GM18909 (cell line): ENCODE measurements around the gene VSX1.
A peak's percentile ranks its signal among the peaks of the same experiment; 100 is the strongest.

Experiments used
- ATAC-seq: cut with Tn5 transposase; IDR thresholded peaks from one replicate; pipeline ENCODE4 v1.9.1; 2021; ENCODE audit warnings: mild to moderate bottlenecking; ENCODE audit not compliant: unreplicated experiment, poor library complexity

Gene VSX1

DNA sequence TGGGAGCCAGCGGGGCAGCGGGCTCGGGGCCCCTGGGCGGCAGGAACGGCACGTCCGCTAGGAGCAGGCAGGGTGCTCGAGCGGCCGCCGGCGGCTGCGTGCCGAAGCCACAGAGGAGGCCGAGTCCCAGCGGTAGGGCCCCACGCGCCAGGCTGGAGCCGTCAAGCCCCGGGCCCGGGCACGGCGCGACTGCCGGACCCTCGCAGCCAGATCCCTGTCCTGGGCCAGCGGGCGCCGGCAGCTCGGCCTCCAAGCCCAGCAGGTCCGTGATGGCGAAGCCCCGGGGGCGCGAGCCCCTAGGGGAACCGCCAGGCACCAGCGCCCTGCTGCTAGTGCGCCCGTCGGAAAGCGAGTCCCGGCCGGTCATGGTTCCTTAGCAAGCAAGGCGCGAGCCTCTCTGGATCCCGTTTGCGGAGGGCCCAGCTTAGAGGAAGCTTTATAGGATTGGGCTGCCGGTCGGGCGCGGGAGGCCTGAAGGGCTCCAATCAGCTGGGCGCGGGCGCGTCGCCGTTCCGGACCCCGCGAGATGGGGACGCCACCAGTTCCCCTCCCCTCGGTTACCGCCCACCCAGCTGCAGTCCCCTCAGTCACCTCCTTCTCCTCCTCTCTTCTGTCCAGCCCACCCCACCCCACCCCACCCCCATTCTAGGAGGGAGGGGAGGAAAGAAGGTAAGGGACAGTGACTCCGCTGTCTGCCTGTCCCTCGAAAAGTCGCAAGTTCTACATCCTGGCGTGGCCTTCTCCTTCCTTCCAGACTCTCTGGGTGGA is at the start of gene VSX1:
VSX1 (minus strand) TSS at position 412 of the 768 bp plus-strand sequence; CDS start at position 367, 45 bp downstream.
- no peak for ATAC-seq

DNA sequence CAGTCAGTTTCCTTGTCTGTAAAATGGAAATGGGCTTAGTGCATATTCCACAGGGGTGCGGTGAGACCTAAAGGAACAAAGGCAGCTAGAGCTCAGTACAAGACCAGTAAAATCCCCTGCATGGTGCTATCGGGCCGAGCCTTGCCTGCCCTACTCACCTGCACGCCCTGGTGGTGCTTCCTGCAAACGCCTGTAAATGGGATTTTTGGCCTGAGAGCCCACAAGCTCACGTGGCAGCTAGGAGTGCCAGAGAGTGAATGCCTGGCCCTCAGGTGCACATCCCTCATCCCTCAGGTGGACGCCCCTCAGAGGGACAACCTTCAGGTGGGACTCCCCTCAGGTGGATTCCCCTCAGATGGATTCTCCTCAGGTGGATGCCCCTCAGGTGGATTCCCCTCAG is 48.0 kb upstream of the VSX1 start:
- no peak for ATAC-seq

DNA sequence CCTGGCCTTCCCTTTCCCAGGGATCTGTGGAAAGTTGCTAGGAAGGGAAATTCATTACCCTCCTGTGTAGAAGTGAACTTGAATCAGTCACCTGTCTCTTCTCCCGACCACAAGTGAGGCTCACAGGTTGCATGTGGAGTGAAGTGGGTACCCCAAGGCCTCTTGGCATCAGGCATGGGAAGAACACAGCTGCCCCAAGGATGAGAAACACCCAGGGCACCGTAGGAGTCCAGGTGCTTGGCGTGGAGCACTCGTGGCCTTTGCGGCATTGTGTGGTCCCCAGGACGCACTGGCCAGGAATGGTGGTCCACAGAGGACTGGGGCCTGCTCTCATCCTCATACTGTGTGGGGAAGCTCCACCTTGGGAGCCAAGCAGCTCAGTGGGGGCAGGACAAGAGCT is 47.5 kb upstream of the VSX1 start:
- no peak for ATAC-seq

DNA sequence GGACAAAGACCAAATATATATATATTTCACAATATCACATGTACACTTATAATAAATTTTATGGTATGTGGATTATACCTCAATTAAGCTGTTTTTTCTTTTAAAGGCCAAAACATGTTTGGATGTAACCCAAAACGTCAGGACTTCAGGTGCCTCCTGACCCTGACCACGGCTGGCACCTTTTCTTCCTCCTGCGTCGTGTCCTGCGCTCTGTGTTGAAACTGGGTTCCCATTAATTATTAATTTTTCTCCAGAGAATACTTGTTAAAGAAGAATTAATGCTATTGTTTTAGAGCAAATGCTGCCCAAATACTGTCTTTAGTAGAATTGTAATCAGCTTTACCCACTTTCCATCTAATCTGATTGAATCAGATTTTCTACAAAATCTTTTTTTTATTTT is 46.7 kb upstream of the VSX1 start:
- ATAC-seq = no peak

DNA sequence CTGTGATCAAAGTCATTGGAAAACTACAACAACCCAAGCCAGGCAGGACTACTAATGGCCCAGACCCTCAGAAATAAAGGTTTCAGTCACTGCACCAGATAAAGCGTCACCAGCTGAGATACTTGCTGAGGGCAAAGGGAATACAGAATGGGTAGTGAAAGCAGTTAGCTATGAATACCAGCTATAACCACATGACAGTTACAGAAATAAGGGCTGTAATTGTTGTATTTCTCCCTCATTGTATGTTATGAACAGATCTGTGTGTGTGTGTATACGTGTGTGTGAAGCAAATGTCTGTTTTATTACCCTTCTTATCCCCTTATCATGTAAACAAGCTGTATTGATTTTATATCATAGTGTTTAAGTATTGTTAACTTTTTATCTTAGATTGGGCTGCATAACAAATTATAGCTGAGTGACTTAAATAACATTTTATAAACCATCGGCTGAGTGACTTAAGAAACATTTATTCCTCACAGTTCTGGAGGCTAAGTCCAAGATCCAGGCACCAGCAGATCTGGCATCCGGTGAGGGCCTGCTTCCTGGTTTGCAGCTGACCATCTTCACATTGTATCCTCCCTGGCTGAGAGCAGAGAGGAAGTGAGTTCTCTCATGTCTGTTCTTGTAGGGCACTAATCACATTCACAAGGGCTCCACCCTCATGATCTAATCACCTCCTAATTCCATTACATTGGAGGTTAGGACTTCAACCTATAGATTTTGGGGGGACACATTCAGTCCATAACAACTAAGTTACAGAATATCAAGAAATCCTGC is 46.0 kb upstream of the VSX1 start:
- ATAC-seq = no peak

DNA sequence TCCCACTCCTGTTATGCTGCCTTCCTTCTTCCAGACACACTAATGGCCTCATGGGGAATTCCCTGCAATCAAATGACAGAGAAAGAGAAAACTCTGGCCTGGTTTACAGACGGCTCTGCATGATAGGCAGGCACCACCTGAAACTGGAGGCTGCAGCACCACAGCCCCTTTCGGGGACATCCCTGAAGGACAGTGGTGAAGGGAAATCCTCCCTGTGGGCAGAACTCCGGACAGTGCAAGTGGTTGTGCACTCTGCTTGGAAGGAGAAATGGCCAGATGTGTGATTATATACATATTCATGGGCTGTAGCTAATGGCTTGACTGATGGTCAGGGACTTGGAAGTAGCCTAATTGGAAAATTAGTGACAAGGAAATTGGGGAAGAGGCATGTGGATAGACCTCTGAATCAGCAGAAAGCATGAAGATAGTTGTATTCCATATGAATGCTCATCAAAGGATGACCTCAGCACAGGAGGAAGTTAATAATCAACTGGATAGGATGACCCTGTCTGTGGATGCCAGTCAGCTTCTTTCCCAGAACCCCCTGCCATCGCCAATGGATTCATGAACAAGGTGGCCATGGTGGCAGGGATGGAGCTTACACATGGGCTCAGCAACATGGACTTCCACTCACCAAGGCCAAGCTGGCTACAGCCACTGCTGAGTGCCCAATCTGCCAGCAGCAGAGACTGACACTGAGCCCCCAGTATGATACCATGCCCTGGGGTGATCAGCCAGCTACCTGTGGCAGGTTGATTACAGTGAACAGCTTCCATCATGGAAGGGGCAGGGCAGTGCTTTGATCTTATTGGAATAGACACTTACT is 44.5 kb upstream of the VSX1 start:
- ATAC-seq = no peak

DNA sequence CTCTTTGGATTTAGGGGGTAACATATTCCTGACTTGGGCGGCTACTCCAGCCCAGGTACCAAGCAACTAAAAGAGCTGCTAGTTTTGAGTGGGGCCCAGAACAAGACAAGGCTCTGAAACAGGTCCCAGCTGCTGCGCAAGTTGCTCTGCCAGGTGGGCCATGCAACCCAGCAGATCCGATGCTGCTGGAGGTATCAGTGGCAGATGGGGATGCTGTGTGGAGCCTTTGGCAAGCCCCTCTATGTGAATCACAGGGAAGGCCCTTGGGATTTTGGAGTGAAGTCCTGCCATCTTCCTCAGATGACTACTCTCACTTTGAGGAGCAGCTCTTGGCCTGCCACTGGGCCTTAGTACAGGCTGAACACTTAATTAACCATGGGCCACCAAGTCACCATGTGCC is 43.7 kb upstream of the VSX1 start:
- no peak for ATAC-seq

DNA sequence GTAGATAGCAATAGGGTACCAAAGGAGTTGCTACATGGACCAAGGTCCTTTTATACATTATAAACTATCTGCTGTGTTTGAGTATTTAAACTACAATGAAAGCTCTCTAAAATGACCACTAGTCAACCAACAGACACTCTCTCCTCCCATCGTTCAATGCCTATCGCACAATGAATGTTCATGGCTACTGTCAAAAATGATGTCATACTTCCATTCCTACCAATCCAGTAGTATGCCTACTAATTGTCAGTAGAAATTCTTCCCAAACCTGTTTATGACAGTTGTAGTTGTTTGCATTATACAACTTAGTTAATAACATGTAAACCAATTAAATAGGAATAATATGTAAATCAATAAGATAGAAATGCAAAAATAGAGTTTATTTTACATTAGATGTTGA is 39.0 kb upstream of the VSX1 start:
- ATAC-seq = no peak

DNA sequence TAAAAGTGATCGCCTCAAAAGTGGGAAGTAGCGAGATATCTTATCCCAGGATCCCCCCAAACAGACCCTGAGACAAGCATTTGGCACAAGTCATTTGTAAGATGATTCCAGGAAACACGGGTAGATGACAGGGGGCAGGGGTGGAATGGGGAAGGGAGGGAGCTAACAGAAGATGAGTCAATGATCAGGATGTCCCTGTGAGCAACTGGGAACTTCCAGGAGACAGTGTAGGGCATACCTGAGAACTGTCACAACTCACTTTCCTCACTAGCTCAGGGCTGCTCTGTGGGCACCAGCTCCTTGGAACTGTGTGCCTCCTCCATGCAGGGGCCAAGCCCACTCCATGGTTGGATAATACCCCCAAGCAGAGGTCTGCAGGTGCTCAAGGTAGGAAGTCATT is 38.5 kb upstream of the VSX1 start:
- ATAC-seq = no peak

DNA sequence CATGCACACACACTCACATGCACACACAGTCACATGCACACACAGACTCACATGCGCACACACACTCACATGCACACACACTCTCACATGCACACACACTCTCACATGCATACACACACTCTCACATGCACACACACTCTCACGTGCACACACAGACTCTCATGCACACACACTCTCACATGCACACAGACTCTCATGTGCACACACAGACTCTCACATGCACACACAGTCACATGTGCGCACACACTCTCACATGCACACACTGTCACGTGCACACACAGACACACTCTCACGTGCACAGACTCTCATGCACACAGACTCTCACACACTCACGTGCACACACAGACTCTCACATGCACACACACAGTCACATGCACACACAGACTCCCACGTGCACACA is 36.6 kb upstream of the VSX1 start:
- no peak for ATAC-seq

DNA sequence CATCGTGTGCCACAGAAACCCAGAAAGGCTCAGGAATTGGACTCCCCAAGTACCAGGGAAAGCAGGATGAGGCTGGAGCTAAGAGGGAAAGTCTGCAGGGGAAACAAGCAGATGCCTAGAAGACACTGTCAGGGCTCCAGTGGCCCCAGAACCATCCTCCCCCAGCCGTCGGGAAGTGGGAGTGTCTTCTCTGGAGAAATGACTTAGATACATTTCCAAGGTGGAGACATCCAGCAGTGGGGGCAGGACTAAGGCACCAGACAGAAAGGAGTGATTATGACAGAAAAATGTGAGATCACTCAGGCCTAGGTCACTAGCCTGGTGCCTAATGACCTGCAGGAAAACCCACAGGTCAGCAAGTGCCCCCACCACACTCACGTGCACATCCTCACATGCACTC is 36.0 kb upstream of the VSX1 start:
- ATAC-seq = no peak

DNA sequence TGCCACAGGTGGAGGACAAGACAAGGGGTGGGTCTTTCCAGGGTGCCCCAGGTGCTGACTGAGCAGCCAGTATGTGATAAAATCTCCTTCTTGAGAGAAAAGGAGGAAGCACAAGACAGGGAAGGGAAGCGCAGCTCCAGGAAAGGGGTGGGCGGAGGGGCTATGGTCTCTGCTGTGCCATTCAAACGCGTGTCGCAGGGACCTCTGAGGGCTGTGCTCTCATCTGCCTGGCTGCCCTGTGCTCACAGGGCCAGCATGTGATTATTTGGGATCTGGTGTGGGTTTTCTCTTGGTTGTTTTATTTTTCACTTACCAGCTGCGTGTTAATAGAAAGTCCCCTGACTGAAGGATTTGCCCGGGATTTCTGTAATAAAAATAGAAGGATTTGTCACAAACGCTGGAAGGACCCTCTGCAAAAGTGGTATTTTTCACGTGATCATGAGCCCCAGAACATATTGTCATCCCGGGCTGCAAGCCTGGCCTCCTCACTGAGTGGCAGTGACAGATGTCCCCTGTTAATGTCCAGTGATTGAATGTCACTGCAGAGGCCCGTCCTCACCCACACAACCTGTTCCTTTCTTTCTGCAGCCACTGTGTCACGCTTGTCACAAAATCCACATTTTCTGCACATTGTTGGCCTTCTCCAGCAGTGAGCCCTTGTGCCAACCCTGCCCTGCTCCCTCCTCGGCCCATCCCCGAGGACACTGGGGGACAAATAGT is 35.0 kb upstream of the VSX1 start:
- ATAC-seq = no peak

DNA sequence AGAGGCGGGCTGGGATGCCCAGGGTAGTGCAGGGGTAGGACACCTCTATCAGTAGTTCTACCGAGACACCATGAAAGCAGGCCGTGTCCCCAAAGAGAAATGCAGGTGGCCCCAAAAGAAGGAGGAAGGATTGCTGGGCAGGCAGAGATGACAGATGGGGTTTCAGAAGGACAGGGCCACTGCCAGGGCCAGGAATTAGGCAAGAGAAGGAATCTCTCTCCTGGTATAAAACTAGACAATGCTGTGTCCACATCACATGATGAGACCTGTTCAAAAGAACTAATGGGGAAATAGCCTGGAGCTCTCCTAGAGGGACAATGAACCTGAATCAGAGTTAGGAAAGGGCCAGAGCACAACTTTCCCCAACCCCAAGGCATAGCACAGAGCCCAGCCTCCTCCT is 21.6 kb upstream of the VSX1 start:
- ATAC-seq = no peak

DNA sequence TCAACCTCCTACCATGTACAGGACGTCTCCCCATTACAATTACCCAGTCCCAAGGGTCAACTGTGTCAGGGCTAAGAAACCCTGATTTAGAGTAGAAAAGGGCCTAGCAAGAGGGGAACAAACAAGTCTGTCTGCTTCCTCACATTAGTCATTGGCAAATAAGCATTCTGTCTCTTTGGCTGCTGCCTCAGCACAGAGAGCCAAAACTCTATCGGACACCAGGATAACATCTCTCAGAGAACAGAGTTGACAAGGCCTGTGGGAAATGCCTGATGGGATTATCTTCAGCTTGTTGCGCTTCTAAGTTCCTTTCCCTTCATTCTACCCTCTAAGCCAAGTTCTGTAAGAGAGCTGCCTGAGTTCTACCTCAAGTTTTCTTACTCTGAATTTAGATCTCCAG is 19.0 kb upstream of the VSX1 start:
- no peak for ATAC-seq

DNA sequence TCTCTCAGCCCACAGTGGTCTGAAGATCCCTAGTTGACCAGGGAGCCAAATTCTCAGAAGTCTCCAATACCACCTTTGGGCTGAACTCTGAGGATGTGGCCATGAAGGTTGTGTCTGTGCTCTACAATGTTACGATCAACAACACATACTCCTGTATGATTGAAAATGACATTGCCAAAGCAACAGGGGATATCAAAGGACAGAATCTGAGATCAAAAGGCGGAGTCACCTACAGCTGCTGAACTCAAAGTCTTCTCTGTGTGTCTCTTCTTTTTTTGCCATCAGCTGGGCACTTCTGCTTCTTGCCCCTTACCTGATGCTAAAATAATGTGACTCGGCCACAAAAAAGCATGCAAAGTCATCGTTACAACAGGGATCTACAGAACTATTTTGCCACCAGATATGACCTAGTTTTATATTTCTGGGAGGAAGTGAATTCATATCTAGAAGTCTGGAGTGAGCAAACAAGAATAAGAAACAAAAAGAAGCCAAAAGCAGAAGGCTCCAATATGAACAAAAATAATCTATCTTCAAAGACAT is 17.7 kb upstream of the VSX1 start:
- ATAC-seq = no peak

DNA sequence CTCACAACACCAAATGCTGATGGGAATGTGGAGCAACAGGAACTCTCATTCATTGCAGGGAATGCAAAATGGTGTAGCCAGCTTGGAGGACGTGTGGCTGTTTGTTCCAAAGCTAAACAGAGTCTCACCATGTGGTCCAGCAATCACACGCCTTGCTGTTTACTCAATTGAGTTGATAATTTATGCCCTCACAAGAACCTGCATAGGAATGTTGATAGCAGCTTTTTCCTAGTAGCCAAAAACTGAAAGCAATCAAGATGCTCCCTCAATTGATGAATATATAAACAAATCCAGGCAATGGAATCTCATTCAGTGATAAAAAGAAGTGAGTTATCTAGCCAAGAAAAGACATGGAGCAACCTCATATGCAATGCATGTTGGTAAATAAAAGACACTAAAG is 15.6 kb upstream of the VSX1 start:
- no peak for ATAC-seq

DNA sequence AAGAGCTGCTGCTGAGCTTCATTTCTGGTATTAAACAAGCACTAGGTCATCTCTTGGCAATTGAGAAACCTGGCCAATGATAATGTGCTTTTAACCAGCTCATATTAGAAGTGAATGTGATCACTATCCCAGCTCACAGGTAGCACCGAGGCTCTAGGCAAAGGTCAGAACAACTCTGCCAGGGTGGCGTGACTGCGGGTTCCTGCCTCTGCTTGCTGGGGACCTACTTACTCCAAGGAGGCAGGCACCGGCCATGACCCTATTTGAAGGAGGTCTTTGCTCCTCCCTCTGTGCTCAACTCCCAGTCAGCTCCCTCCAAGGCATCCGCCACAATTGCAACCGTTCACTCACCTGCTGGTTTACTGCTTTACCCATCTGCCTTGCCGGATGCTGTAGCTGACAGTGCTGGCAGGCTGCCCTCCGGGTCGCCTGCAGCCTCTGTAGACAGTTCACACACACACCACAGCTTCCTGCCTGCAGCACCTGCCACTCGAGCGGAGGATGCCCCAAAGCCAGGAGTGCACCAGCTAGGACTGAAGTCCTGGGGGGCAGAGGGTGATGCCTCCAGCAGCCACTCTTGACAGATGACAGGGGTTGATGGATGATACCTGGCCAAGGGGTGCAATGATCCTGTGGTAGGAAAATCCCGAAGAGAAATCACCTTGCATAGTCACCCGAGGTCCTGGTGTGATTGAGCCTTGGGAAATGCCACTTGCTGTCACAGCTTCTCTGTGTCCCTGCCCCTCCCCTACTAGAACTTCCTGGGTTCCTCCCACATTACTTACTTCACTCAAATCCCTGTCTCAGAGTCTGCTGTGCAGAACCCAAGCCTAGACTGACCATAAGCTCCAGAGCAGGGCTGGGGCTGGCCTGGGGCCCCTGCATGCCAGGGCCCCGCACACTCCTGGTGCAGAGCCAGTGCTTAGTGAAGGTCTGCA is 8.8 kb upstream of the VSX1 start:
- ATAC-seq = peak; percentile 94

DNA sequence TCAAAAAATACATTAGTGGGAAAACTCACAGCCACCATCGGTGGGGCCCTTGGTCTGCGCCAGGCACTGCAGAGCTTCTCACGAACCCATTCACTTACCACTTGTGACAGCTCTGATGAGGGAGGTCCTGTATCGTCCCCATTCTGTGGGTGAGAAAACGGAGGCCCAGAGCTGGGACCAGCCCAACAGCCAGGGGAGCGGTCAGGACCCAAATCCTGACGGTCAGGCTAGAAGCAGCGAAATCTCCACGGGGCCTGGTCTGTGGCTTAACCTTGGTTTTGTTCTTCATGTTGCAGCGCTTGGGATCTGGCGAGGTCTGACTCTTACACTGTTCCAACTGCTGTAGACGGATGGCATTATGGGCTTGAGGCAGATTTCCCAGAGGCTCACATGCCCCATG is 7.7 kb upstream of the VSX1 start:
- no peak for ATAC-seq

DNA sequence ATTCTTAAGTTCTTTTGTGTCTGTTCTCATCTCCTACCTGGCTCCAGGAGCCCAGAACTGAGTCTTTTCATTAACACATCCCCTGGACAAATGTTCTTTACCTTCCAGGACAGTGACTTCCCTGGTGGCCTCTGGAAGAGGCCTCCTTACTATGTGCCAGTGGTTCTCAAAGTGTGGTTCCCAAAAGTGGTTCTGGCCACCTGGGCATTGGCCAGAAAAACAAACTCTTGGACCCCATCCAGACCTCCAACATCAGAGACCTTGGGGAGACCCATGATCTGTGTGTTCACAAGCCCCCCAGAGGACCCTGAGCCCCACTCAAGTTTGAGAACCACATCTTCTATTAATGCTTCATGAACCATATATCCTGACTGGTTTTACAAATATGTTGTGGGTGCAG is 7.2 kb upstream of the VSX1 start:
- no peak for ATAC-seq
